NCI-H2227 treated with DMSO at 0.1 percent for 48 hours (cell line): ENCODE data around the gene SLC13A1.
"Not testable (repeated sequence)": the region's sequence is repeated elsewhere in the genome, so short reads cannot be mapped to it uniquely, and the experiment has no call there.

Experiments used
- DNase-seq: peaks from one replicate; lab custom pipeline; 2025; lab: John Stamatoyannopoulos, UW

SLC13A1 gene

GRCh38 chr7:123126171-123126570 is 73.6 kb downstream of the SLC13A1 start:
- no peak for DNase-seq

- DNase-seq: no peak
Observed at GRCh38 chr7:123125231-123125630, 74.5 kb downstream of the SLC13A1 start.

DNA sequence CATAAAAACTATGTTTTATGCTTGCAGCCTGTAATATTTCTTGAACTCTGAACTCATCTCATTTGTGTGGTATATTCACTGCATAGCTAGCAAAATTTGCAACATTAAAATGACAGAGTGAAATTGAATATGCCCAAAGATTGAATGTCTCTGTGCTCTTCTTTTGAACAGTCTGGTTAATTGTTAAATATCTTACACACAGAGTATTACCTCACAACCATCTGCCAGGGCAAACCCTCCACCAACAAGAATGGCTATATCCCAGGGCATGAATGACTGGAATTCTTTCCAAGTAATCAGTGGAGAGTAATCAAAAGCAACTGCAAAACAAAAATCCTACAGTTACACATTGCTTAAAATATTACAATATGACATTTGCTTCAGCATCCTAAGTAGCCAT is 76.9 kb downstream of the SLC13A1 start:
- no peak for DNase-seq

- no peak for DNase-seq
Observed at GRCh38 chr7:123120286-123120685, 79.5 kb downstream of the SLC13A1 start.

DNA sequence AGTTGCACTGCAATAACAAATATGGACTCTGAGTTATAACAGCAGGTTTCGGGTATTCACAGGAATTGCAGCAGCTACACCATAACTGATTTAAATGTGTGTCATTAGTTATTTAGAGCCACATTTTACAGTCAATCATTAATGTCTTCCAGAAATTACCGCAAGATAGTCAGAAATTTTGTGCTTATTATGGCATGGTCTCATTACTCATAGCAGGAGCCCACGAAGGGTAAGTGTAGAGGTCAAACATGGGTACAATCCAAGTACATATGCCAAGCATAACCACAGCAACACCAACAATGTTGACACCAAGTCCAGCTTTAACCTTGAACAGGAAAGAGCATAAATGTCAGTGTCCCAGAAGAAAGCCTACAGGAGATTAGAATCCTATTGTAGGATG is 84.4 kb downstream of the SLC13A1 start:
- no peak for DNase-seq

- no peak for DNase-seq
Observed at GRCh38 chr7:123114288-123114687, 85.5 kb downstream of the SLC13A1 start.

DNA sequence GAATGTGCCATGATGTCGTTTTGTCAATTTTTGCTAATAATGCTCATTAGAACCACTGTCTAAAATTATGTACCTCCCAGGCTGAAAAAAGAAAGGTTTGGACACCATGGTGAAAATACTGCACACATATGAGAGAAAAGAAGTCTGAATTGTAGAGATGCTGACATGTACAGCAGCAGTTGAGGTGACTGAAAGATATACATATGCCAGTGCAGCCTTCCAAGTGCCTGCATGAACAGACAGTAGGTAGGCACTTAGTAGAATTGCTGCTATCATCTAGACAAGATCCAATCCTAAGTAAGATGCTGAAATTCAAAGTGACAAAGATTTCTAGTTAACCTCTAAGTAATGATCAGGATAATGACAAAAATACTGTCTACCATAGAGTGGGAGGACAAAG is 86.9 kb downstream of the SLC13A1 start:
- no peak for DNase-seq

GRCh38 chr7:123099712-123100111 is 100.1 kb downstream of the SLC13A1 start:
- DNase-seq: no peak

GRCh38 chr7:123096976-123097375 is 102.8 kb downstream of the SLC13A1 start:
- DNase-seq: no peak

DNA sequence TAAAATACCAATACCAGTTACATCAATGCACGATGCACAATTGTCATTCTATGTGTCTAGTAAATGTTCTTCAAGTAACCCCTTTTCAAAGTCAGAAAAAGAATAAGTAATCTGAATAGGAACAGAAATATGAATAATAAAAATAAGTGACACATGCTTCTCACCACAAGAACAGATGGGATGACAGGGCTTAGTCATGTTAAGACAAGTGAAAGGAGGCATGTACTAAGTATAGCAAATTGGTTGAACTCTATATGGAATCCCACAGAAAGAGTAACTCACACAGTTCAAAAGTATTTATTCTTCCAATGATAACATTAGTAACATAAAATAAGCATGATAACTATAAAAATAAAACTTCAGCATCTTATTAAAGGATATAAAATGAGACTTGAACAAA is 103.3 kb downstream of the SLC13A1 start:
- DNase-seq: no peak

DNA sequence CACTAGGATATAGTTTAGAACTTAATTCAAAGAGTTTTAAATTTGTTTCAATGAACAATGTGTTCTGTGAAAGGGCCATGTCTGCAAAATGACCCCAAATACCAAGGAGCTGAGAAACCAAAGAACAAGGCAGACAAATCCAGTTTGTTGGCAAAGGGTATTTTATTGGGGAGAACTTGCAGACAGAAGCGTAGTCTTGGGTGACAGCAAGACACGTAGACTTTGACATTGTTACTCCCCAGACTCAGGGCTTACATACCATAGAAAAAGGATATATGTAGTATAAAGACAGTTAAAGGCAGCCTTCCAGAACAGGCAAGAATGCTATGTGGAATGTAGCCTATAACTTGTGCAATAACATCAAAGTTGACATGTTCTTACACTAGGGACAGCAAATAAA is 109.3 kb downstream of the SLC13A1 start:
- DNase-seq: no peak

- DNase-seq: not testable (repeated sequence)
Observed at GRCh38 chr7:123086910-123087309, 112.9 kb downstream of the SLC13A1 start.

- DNase-seq: not testable (repeated sequence)
Observed at GRCh38 chr7:123084861-123085260, 114.9 kb downstream of the SLC13A1 start.

GRCh38 chr7:123079021-123079420 is 120.7 kb downstream of the SLC13A1 start:
- no peak for DNase-seq

DNA sequence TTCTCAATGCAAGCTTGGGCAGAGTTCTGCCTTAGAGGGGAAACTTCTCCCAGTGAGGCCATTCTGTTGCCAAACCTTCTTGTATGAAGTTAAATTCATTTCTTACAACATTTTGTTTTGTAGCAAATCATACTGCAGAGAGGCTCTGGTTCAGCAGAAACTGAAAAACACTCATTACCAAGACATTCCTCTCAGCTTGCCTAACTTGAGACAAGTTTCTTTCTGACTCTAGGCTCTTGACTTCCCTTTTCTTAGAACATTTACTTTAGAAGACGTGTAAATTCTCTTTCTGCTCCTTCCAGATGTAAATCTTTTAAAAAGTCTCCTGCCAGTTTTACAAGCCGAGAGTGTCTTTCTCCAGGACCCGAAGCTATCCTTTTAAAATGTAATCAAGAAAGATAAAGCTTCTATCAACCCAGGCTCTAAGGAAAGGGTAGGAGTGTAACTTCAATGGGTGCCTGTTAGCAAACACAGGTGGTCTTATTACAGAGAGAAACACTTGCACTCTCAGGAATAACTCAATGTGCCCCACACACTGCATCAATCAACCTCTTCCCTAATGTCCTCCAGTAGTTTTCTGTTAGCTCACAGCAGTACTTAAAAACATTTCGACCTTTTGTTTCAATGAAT is 123.8 kb downstream of the SLC13A1 start:
- DNase-seq: no peak

DNA sequence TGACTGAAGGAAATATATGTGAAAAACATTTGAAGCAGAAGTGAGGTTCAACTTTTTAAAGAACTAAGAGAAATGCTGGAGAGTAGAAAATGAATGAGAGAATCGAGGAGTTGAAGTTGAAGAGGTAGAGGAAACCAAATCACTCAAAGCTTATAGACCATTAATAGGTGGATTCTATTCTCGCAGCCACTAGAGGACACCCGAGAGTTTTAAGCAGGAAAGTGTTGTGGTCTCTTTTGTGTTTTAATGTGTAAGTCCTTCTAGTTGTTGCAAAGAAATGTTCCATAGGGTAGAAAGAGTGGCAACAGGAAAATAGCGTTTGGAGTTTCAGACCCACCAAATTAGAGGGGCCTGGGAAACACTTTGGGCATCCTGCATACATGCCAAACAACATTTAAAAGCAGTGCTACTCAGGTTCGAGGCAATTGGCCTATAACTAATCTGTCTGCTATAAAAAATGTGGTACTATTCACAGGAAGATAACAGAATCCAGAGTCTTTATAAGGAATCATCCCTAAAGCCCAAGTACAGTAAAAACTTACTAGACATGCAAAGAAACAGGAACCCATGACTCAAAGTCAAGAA is 129.0 kb downstream of the SLC13A1 start:
- no peak for DNase-seq

- DNase-seq: no peak
Observed at GRCh38 chr7:123067814-123068213, 132.0 kb downstream of the SLC13A1 start.
